Mesenteric fat pad (tissue), 1 donor: ENCODE measurements around the gene GSDME. TPM values are rescaled to one million over a fixed set of nuclear protein-coding genes. Genes with fewer than 3 reads are reported as not detected.

Source experiments
- DNase-seq: peaks from one replicate; pipeline ENCODE4 v3.0.0-alpha.2; 2020; ENCODE audit warnings: low spot score
- total RNA-seq: library from RNA; stranded (reverse); fragmentation: NEBNext Ultra II Directional; extraction: Animal tissue kit (Norgen Biotek cat#: 25700); gene quantifications from one replicate; pipeline ENCODE4 v1.2.1, GENCODE V29; 2021
- donor health status: DM: yes; HTN: yes; CAD: no.

GSDME gene
- total RNA-seq, 1 donor from 2014 or later, result 12.9 TPM

GRCh38 chr7:24706211-24707170 is 50.8 kb downstream of the GSDME start:
- no peak for DNase-seq

- DNase-seq, result no peak
Observed at GRCh38 chr7:24705461-24705954, 51.8 kb downstream of the GSDME start.

GRCh38 chr7:24704311-24704710 is 53.0 kb downstream of the GSDME start:
- DNase-seq, result no peak

GRCh38 chr7:24703296-24703695 is 54.0 kb downstream of the GSDME start:
- no peak for DNase-seq

GRCh38 chr7:24702755-24703154 is 54.5 kb downstream of the GSDME start:
- DNase-seq, result no peak

GRCh38 chr7:24701261-24702235 is 55.7 kb downstream of the GSDME start:
- no peak for DNase-seq

- DNase-seq, result no peak
Observed at GRCh38 chr7:24700521-24701260, 56.6 kb downstream of the GSDME start.

- no peak for DNase-seq
Observed at GRCh38 chr7:24698531-24699266, 58.6 kb downstream of the GSDME start.

- no peak for DNase-seq
Observed at GRCh38 chr7:24697416-24697815, 59.8 kb downstream of the GSDME start.

GRCh38 chr7:24692592-24692991 is 64.7 kb downstream of the GSDME start:
- no peak for DNase-seq

- no peak for DNase-seq
Observed at GRCh38 chr7:24690251-24690650, 67.0 kb downstream of the GSDME start.

- DNase-seq, result no peak
Observed at GRCh38 chr7:24685708-24686107, 71.6 kb downstream of the GSDME start.

GRCh38 chr7:24670782-24671181 is 86.5 kb downstream of the GSDME start:
- no peak for DNase-seq

- DNase-seq, result no peak
Observed at GRCh38 chr7:24669971-24670591, 87.2 kb downstream of the GSDME start.

GRCh38 chr7:24668927-24669635 is 88.2 kb downstream of the GSDME start:
- DNase-seq, result no peak

GRCh38 chr7:24665564-24666294 is 91.5 kb downstream of the GSDME start:
- no peak for DNase-seq

GRCh38 chr7:24660546-24660945 is 96.7 kb downstream of the GSDME start:
- no peak for DNase-seq

- DNase-seq, result no peak
Observed at GRCh38 chr7:24659505-24659904, 97.8 kb downstream of the GSDME start.
